H9 (cell line): ENCODE data around the gene EXOG. TPM values are rescaled to one million over a fixed set of nuclear protein-coding genes. Genes with fewer than 3 reads are reported as not detected.

Experiments
- DNase-seq: peaks from one replicate; pipeline ENCODE4 v3.0.0-alpha.2; 2017
- H2AFZ ChIP-seq: one replicate; pipeline ENCODE4 v1.6.1; 2013; ENCODE audit warnings: mild to moderate bottlenecking, low read length, control low read depth, moderate library complexity
- H2AK5ac ChIP-seq: 2 replicates; pipeline ENCODE4 v1.6.1; 2013; ENCODE audit warnings: low read length, control low read depth, mixed read lengths; ENCODE audit not compliant: insufficient read length
- H2BK120ac ChIP-seq: one replicate; pipeline ENCODE4 v1.6.1; 2013; ENCODE audit warnings: low read depth, mild to moderate bottlenecking, low read length, control low read depth, inconsistent platforms; ENCODE audit not compliant: poor library complexity, severe bottlenecking
- H2BK12ac ChIP-seq: 2 replicates; pipeline ENCODE4 v1.6.1; 2013; ENCODE audit warnings: low read length, control low read depth, mixed read lengths, low read depth; ENCODE audit not compliant: insufficient read length
- H2BK15ac ChIP-seq: 2 replicates; pipeline ENCODE4 v1.6.1; 2013; ENCODE audit warnings: low read depth, low read length, control low read depth
- H2BK20ac ChIP-seq: one replicate; pipeline ENCODE4 v1.6.1; 2013; ENCODE audit warnings: low read depth, mild to moderate bottlenecking, low read length, control low read depth, inconsistent platforms; ENCODE audit not compliant: poor library complexity, severe bottlenecking
- H2BK5ac ChIP-seq: 2 replicates; pipeline ENCODE4 v1.6.1; 2013; ENCODE audit warnings: low read length, control low read depth, mixed read lengths; ENCODE audit not compliant: insufficient read length
- H3K14ac ChIP-seq: 2 replicates; pipeline ENCODE4 v1.6.1; 2013; ENCODE audit warnings: low read length, control low read depth; ENCODE audit not compliant: insufficient read depth
- H3K18ac ChIP-seq: 2 replicates; pipeline ENCODE4 v1.6.1; 2013; ENCODE audit warnings: low read depth, mild to moderate bottlenecking, mixed read lengths, low read length, control low read depth; ENCODE audit not compliant: insufficient read length
- H3K23ac ChIP-seq: 2 replicates; pipeline ENCODE4 v1.6.1; 2013; ENCODE audit warnings: low read length, control low read depth, mixed read lengths, low read depth; ENCODE audit not compliant: insufficient read length
- H3K23me2 ChIP-seq: 2 replicates; pipeline ENCODE4 v1.6.1; 2013; ENCODE audit warnings: low read depth, mild to moderate bottlenecking, mixed read lengths, low read length, control low read depth; ENCODE audit not compliant: insufficient read length, poor library complexity, severe bottlenecking
- H3K27ac ChIP-seq: 2 replicates; pipeline ENCODE4 v1.5.1; 2013; ENCODE audit warnings: low read length, control low read depth, mixed read lengths, low read depth; ENCODE audit not compliant: insufficient read length
- H3K27me3 ChIP-seq: 2 replicates; pipeline ENCODE4 v1.6.1; 2013; ENCODE audit warnings: low read length, control low read depth, inconsistent platforms; ENCODE audit not compliant: insufficient read depth
- H3K4ac ChIP-seq: 2 replicates; pipeline ENCODE4 v1.6.1; 2013; ENCODE audit warnings: low read depth, mild to moderate bottlenecking, control low read depth, inconsistent platforms, low read length, moderate library complexity
- H3K4me1 ChIP-seq: 2 replicates; pipeline ENCODE4 v1.6.1; 2013; ENCODE audit warnings: low read length, control low read depth, inconsistent platforms; ENCODE audit not compliant: insufficient read depth
- H3K4me2 ChIP-seq: 2 replicates; pipeline ENCODE4 v1.6.1; 2013; ENCODE audit warnings: low read length, control low read depth, mixed read lengths; ENCODE audit not compliant: insufficient read length, insufficient read depth
- H3K56ac ChIP-seq: 2 replicates; pipeline ENCODE4 v1.6.1; 2013; ENCODE audit warnings: low read depth, mild to moderate bottlenecking, mixed read lengths, low read length, control low read depth; ENCODE audit not compliant: insufficient read length
- H3K79me1 ChIP-seq: 2 replicates; pipeline ENCODE4 v1.6.1; 2013; ENCODE audit warnings: low read depth, mild to moderate bottlenecking, moderate library complexity, low read length, control low read depth, inconsistent platforms; ENCODE audit not compliant: insufficient read depth, poor library complexity, severe bottlenecking
- H3K79me2 ChIP-seq: 2 replicates; pipeline ENCODE4 v1.6.1; 2013; ENCODE audit warnings: low read length, control low read depth, inconsistent platforms; ENCODE audit not compliant: insufficient read depth
- H3K9ac ChIP-seq: 2 replicates; pipeline ENCODE4 v1.6.1; 2013; ENCODE audit warnings: low read length, control low read depth, mixed read lengths; ENCODE audit not compliant: insufficient read length; ENCODE audit errors: extremely low read depth
- H3K9me3 ChIP-seq: one replicate; pipeline ENCODE4 v1.6.1; 2013; ENCODE audit warnings: low read depth, low read length, inconsistent platforms; ENCODE audit not compliant: control insufficient read depth
- H3T11ph ChIP-seq: one replicate; pipeline ENCODE4 v1.6.1; 2013; ENCODE audit warnings: mild to moderate bottlenecking, low read length, control low read depth, inconsistent platforms
- H4K20me1 ChIP-seq: one replicate; pipeline ENCODE4 v1.6.1; 2013; ENCODE audit not compliant: control insufficient read depth, insufficient read length, insufficient read depth
- H4K5ac ChIP-seq: 2 replicates; pipeline ENCODE4 v1.6.1; 2013; ENCODE audit warnings: low read depth, mild to moderate bottlenecking, mixed read lengths, low read length, control low read depth; ENCODE audit not compliant: insufficient read length
- H4K8ac ChIP-seq: replicated peaks from 2 replicates; pipeline ENCODE4 v1.6.1; 2013; ENCODE audit warnings: low read length, control low read depth, mixed read lengths, low read depth; ENCODE audit not compliant: insufficient read length
- H4K91ac ChIP-seq: 2 replicates; pipeline ENCODE4 v1.6.1; 2013; ENCODE audit warnings: low read depth, mild to moderate bottlenecking, moderate library complexity, mixed read lengths, low read length, control low read depth; ENCODE audit not compliant: insufficient read length
- H3K27ac Mint-ChIP-seq, 3 experiments: 2 replicates in 2 of 3; 3 replicates in 1 of 3; pipeline ENCODE4 v1.8.0; 2020 to 2021; ENCODE audit warnings: mixed read lengths in 3 of 3, mild to moderate bottlenecking in 1 of 3, moderate library complexity in 1 of 3
- H3K27me3 Mint-ChIP-seq: 2 replicates; pipeline ENCODE4 v1.8.0; 2021; ENCODE audit warnings: low read depth, mild to moderate bottlenecking, moderate library complexity, mixed read lengths
- H3K36me3 Mint-ChIP-seq, 3 experiments: 2 replicates in 2 of 3; 3 replicates in 1 of 3; pipeline ENCODE4 v1.8.0; 2020 to 2021; ENCODE audit warnings: low read depth in 3 of 3, mixed read lengths in 3 of 3; ENCODE audit not compliant: insufficient read depth in 1 of 3
- H3K4me1 Mint-ChIP-seq, 2 experiments: 2 replicates each; pipeline ENCODE4 v1.8.0; 2020; ENCODE audit warnings: mixed read lengths in 2 of 2
- H3K4me3 Mint-ChIP-seq, 2 experiments: 2 replicates in 1 of 2; 3 replicates in 1 of 2; pipeline ENCODE4 v1.8.0; 2020 to 2021; ENCODE audit warnings: mild to moderate bottlenecking in 2 of 2, mixed read lengths in 2 of 2, moderate library complexity in 1 of 2
- H3K9me3 Mint-ChIP-seq, 2 experiments: 2 replicates in 1 of 2; 3 replicates in 1 of 2; pipeline ENCODE4 v1.8.0; 2020; ENCODE audit warnings: mild to moderate bottlenecking in 2 of 2, mixed read lengths in 2 of 2, moderate library complexity in 1 of 2
- CTCF ChIP-seq: fragments of 200-600 bp; sonication (generic); conservative IDR thresholded peaks from 3 replicates; pipeline ENCODE4 v1.8.0; 2021; ENCODE audit warnings: antibody characterized with exemption, mild to moderate bottlenecking
- WGBS: extraction: QIAGEN DNeasy Blood & Tissue Kit; methylation state at CpG from one replicate; pipeline ENCODE4 v1.1.7; 2013; ENCODE audit warnings: missing lambda C conversion rate, low lambda C conversion rate, mixed read lengths; ENCODE audit not compliant: insufficient read length; ENCODE audit errors: extremely low coverage; 5-methylcytosine and 5-hydroxymethylcytosine counted together
- total RNA-seq: library from RNA; stranded (reverse); gene quantifications from 2 replicates; pipeline ENCODE4 v1.2.1, GENCODE V29; 2021

The EXOG gene
- total RNA-seq, 1 experiment from 2014 or later: 14.1 TPM

GRCh38 chr3:38459499-38460048, 36.6 kb upstream of the EXOG start:
- H2BK120ac ChIP-seq: no peak overlapping the region
- H3K27me3 ChIP-seq: no peaks in the 10 kb centered on the region
- no peak for TF ChIP-seq CTCF
- no peak overlapping the region for H3K18ac ChIP-seq
- peaks cover 7% of the 10 kb centered on the region for H3K23me2 ChIP-seq
- H3K23ac ChIP-seq: no peak overlapping the region
- peaks cover 13% of the 10 kb centered on the region for H3K79me1 ChIP-seq
- H3K4me3 Mint-ChIP-seq: no peak overlapping the region
- H4K5ac ChIP-seq: no peak overlapping the region
- H3K36me3 Mint-ChIP-seq: peaks cover under 1 to 17% (median 9%) of the 10 kb centered on the region in 3 experiments; a peak in 6 of 7 replicates
- H3K4ac ChIP-seq: no peak overlapping the region
- peaks cover 3 to 10% of the 10 kb centered on the region in 2 experiments; a peak in 3 of 5 replicates for H3K9me3 Mint-ChIP-seq
- H3K4me2 ChIP-seq: no peak overlapping the region
- H2BK15ac ChIP-seq: no peak overlapping the region
- H3K4me1 ChIP-seq: peaks cover 12% of the 10 kb centered on the region
- H2AFZ ChIP-seq: no peak overlapping the region
- H2BK20ac ChIP-seq: no peak overlapping the region
- no peak overlapping the region for H2BK5ac ChIP-seq
- H3K79me2 ChIP-seq: peaks cover 72% of the 10 kb centered on the region
- H3K27ac ChIP-seq: no peak overlapping the region
- H3K4me1 Mint-ChIP-seq: peaks cover 43 to 44% of the 10 kb centered on the region in 2 experiments
- DNase-seq: no peak
- no peak overlapping the region for H3K27ac Mint-ChIP-seq
- H4K91ac ChIP-seq: no peak overlapping the region
- no peak overlapping the region for H4K8ac ChIP-seq
- H3K14ac ChIP-seq: peak overlapping the region; percentile 16; the same call in 1 of the 2 replicates
- no peak overlapping the region for H2BK12ac ChIP-seq
- WGBS: no CpG with 5 or more reads among the region's 10 CpGs
- H2AK5ac ChIP-seq: no peak overlapping the region
- H4K20me1 ChIP-seq: no peaks in the 10 kb centered on the region
- H3K9me3 ChIP-seq: no peaks in the 10 kb centered on the region
- H3T11ph ChIP-seq: no peak overlapping the region
- no peak overlapping the region for H3K56ac ChIP-seq
- no peaks in the 10 kb centered on the region for H3K27me3 Mint-ChIP-seq
- H3K9ac ChIP-seq: no peak overlapping the region
